Cardiac fibroblast (primary cell): ENCODE data around the gene RNF5.
A peak's percentile ranks its signal among the peaks of the same experiment; 100 is the strongest.
"Not testable (repeated sequence)": the region's sequence is repeated elsewhere in the genome, so short reads cannot be mapped to it uniquely, and the experiment has no call there.

ENCODE experiments used
- DNase-seq, 2 donors: peaks; one replicate each; pipeline versions ENCODE4 v3.0.0 to v3.0.0-alpha.2; 2010; ENCODE audit warnings: low read depth in 2 of 2
- H3K4me3 ChIP-seq, 2 donors: replicated peaks in 1 of 2; 1 replicate in 1 of 2; 2 replicates in 1 of 2; pipeline ENCODE4 v1.5.1; 2011; ENCODE audit warnings: low read depth in 2 of 2, low read length in 2 of 2, mild to moderate bottlenecking in 2 of 2, moderate library complexity in 1 of 2
- CTCF ChIP-seq: IDR thresholded peaks from one replicate; pipeline ENCODE4 v1.5.1; 2011; ENCODE audit warnings: low read depth, mild to moderate bottlenecking, low read length, inconsistent platforms

The RNF5 gene

GRCh38 chr6:32190911-32191677 lies 12.9 kb downstream of the RNF5 start:
- DNase-seq = no peak
- TF ChIP-seq CTCF = no peak
- peak overlapping the region in 1 of 2 donors; percentile 67 for H3K4me3 ChIP-seq

GRCh38 chr6:32191696-32192607 lies 13.7 kb downstream of the RNF5 start:
- no peak for TF ChIP-seq CTCF
- DNase-seq = no peak
- H3K4me3 ChIP-seq = peak overlapping the region in 1 of 2 donors; percentile 14

GRCh38 chr6:32192608-32193039 lies 14.4 kb downstream of the RNF5 start, which contains the start of gene GPSM3:
Gene GPSM3 (minus strand): TSS chr6:32192643. CDS start chr6:32192513, 130 bp downstream.
- H3K4me3 ChIP-seq = peak within 1 kb of the TSS in 1 of 2 donors; percentile 14
- no peak for TF ChIP-seq CTCF
- peak; percentile 37 to 55 for DNase-seq

- not testable (repeated sequence) for H3K4me3 ChIP-seq, DNase-seq
Measured at GRCh38 chr6:32193096-32193495, 14.9 kb downstream of the RNF5 start.

- H3K4me3 ChIP-seq = no peak overlapping the region
- no peak for TF ChIP-seq CTCF
- DNase-seq = no peak
Measured at GRCh38 chr6:32194388-32194787, 16.2 kb downstream of the RNF5 start.

- peak; percentile 61 for TF ChIP-seq CTCF
- peak; percentile 78 to 79 for DNase-seq
Measured at GRCh38 chr6:32194825-32195651, 16.8 kb downstream of the RNF5 start.

GRCh38 chr6:32195652-32195901 lies 17.4 kb downstream of the RNF5 start:
- H3K4me3 ChIP-seq = peak overlapping the region in 1 of 2 donors; percentile 84
- peak; percentile 100 for DNase-seq
- TF ChIP-seq CTCF = peak; percentile 63

More at GRCh38 chr6:32194825-32195651, 16.8 kb downstream of the RNF5 start:
- H3K4me3 ChIP-seq = peak overlapping the region; percentile 41 to 51
